B cell (primary cell): ENCODE results near the gene TUBB2A. TPM values are rescaled to one million over a fixed set of nuclear protein-coding genes. Genes with fewer than 3 reads are reported as not detected.
"Not testable (repeated sequence)": the region's sequence is repeated elsewhere in the genome, so short reads cannot be mapped to it uniquely, and the experiment has no call there.

Source experiments
- ATAC-seq: fragments of 200-7000 bp; cut with Tn5 transposase; one replicate; pipeline ENCODE4 v1.10.0; 2021; ENCODE audit warnings: low read depth, mild to moderate bottlenecking, moderate number of reproducible peaks, moderate library complexity
- CTCF ChIA-PET: fragments of 350-600 bp; sonication (Branson Sonifier 250); formaldehyde crosslinking; loops from one replicate; lab custom pipeline; 2021; ENCODE audit warnings: antibody characterized with exemption, inconsistent platforms; lab: Charles Lee
- POLR2A ChIA-PET: fragments of 350-600 bp; sonication (Branson Sonifier 250); formaldehyde crosslinking; loops from one replicate; lab custom pipeline; 2021; ENCODE audit warnings: antibody characterized with exemption; lab: Charles Lee
- DNase-seq: peaks from one replicate; pipeline ENCODE4 v3.0.0; 2013
- H2AFZ ChIP-seq: 2 replicates; pipeline ENCODE4 v1.6.1; 2012; ENCODE audit warnings: mild to moderate bottlenecking, low read depth, low read length; ENCODE audit not compliant: insufficient read depth, poor library complexity, severe bottlenecking
- H3K27ac ChIP-seq, 2 donors: 1 replicate in 1 of 2; 2 replicates in 1 of 2; pipeline ENCODE4 v1.5.1; 2012 to 2013; ENCODE audit warnings: low read length in 2 of 2, mild to moderate bottlenecking in 2 of 2, moderate library complexity in 1 of 2
- H3K27me3 ChIP-seq, 4 experiments: fragments of 200-600 bp in 1 of 4; sonication (generic) in 1 of 4; replicated peaks in 1 of 4; 1 replicate in 2 of 4; 2 replicates in 2 of 4; pipeline versions ENCODE4 v1.6.1 to v1.7.0; 2013 to 2016; ENCODE audit warnings: low read length in 3 of 4, mild to moderate bottlenecking in 2 of 4, mixed read lengths in 1 of 4, moderate library complexity in 1 of 4; ENCODE audit not compliant: insufficient read depth in 4 of 4, control insufficient read depth in 3 of 4; ENCODE audit errors: control extremely low read depth in 1 of 4
- H3K36me3 ChIP-seq, 2 experiments: replicated peaks in 1 of 2; 1 replicate in 1 of 2; 2 replicates in 1 of 2; pipeline versions ENCODE4 v1.6.1 to v1.7.1; 2013; ENCODE audit warnings: low read length in 1 of 2; ENCODE audit not compliant: insufficient read depth in 2 of 2, control insufficient read depth in 1 of 2; ENCODE audit errors: control extremely low read depth in 1 of 2, extremely low read depth in 1 of 2
- H3K4me1 ChIP-seq, 2 donors: fragments of 200-600 bp in 1 of 2; sonication (generic) in 1 of 2; 1 replicate in 1 of 2; 2 replicates in 1 of 2; pipeline versions ENCODE4 v1.5.1 to v1.6.1; 2013 to 2017; ENCODE audit warnings: low read length in 2 of 2; ENCODE audit not compliant: control insufficient read depth in 2 of 2, insufficient read depth in 2 of 2
- H3K4me2 ChIP-seq: replicated peaks from 2 replicates; pipeline ENCODE3; 2012; ENCODE audit warnings: mild to moderate bottlenecking, low read depth, low read length; ENCODE audit not compliant: poor library complexity, severe bottlenecking
- H3K4me3 ChIP-seq, 5 experiments: fragments of 200-600 bp in 1 of 5; sonication (generic) in 1 of 5; 1 replicate in 3 of 5; 2 replicates in 2 of 5; pipeline versions ENCODE4 v1.5.1 to v1.7.0; 2011 to 2016; ENCODE audit warnings: low read length in 4 of 5, mild to moderate bottlenecking in 4 of 5, low read depth in 2 of 5, control low read depth in 1 of 5, moderate library complexity in 1 of 5; ENCODE audit not compliant: insufficient read depth in 1 of 5; ENCODE audit errors: control extremely low read depth in 1 of 5, extremely low read depth in 1 of 5
- H3K79me2 ChIP-seq: fragments of 200-600 bp; sonication (generic); one replicate; pipeline ENCODE4 v1.6.0; 2016; ENCODE audit warnings: low read length; ENCODE audit not compliant: control insufficient read depth, insufficient read depth
- H3K9ac ChIP-seq: fragments of 200-600 bp; sonication (generic); 2 replicates; pipeline ENCODE4 v1.6.1; 2017; ENCODE audit warnings: mild to moderate bottlenecking, low read length, moderate library complexity
- H3K9me3 ChIP-seq, 3 donors: one replicate each; pipeline versions ENCODE4 v1.6.1 to v1.7.1; 2013; ENCODE audit warnings: low read length in 2 of 3; ENCODE audit not compliant: control insufficient read depth in 2 of 3, insufficient read depth in 1 of 3; ENCODE audit errors: control extremely low read depth in 1 of 3
- H4K20me1 ChIP-seq: 2 replicates; pipeline ENCODE4 v1.6.0; 2012; ENCODE audit warnings: mild to moderate bottlenecking, low read length; ENCODE audit not compliant: insufficient read depth, control insufficient read depth, poor library complexity, severe bottlenecking
- H3K27ac Mint-ChIP-seq: one replicate; pipeline ENCODE4 v1.8.0; 2021; ENCODE audit warnings: mixed read lengths
- H3K27me3 Mint-ChIP-seq: one replicate; pipeline ENCODE4 v1.8.0; 2021; ENCODE audit warnings: mixed read lengths
- H3K4me1 Mint-ChIP-seq: one replicate; pipeline ENCODE4 v1.8.0; 2021; ENCODE audit warnings: mixed read lengths
- H3K4me3 Mint-ChIP-seq: one replicate; pipeline ENCODE4 v1.8.0; 2021; ENCODE audit warnings: mixed read lengths
- H3K9me3 Mint-ChIP-seq: one replicate; pipeline ENCODE4 v1.8.0; 2022; ENCODE audit warnings: mixed read lengths; ENCODE audit not compliant: insufficient read depth
- CTCF ChIP-seq: fragments of 200-600 bp; IDR thresholded peaks from one replicate; pipeline ENCODE4 v1.8.0; 2022; ENCODE audit warnings: antibody characterized with exemption, mild to moderate bottlenecking
- EZH2 ChIP-seq: IDR thresholded peaks from 2 replicates; pipeline ENCODE4 v1.6.1; 2012; ENCODE audit warnings: borderline replicate concordance, low read depth, mild to moderate bottlenecking, moderate library complexity, low read length; ENCODE audit not compliant: insufficient read depth, poor library complexity, severe bottlenecking
- WGBS: methylation state at CpG from one replicate; pipeline ENCODE4 v1.1.5; 2013; ENCODE audit warnings: missing lambda C conversion rate; ENCODE audit not compliant: insufficient coverage; 5-methylcytosine and 5-hydroxymethylcytosine counted together
- intact Hi-C: fragments of 100-400 bp; cut with micrococcal nuclease; formaldehyde crosslinking; loops from one replicate; pipeline ENCODE4 v1.10.0; 2022
- polyA plus RNA-seq: library from polyadenylated mRNA; depleted of rRNA; stranded (reverse); fragments of >200 nt; gene quantifications from 2 replicates; pipeline ENCODE4 v1.2.3, GENCODE V29; 2012
- total RNA-seq, 2 donors: library from RNA; stranded (reverse); fragments of 120-200 nt in 1 of 2; gene quantifications; 1 replicate in 1 of 2; 2 replicates in 1 of 2; pipeline versions ENCODE4 v1.2.3 to v1.2.4, GENCODE V29; 2013 to 2022

Gene TUBB2A
- total and polyA plus RNA-seq, 2 donors (not counting 1 experiment from before 2014, with no cell fraction given) = 4.2 to 146 TPM

- no peaks in the 10 kb centered on the region for H3K27me3 Mint-ChIP-seq
- H3K36me3 ChIP-seq = peaks cover 3 to 18% of the 10 kb centered on the region in 2 experiments
- H3K4me1 ChIP-seq = peaks cover 10 to 11% of the 10 kb centered on the region in 2 donors
- no peak overlapping the region for H3K9ac ChIP-seq
- no peaks in the 10 kb centered on the region for H3K9me3 ChIP-seq
- TF ChIP-seq CTCF (no peak), EZH2 (no peak)
- H3K27ac Mint-ChIP-seq = no peak overlapping the region
- no peaks in the 10 kb centered on the region for H3K27me3 ChIP-seq
- H3K4me2 ChIP-seq = no peak overlapping the region
- no peak for ATAC-seq
- no peak overlapping the region for H2AFZ ChIP-seq
- no peak overlapping the region for H3K4me3 ChIP-seq
- no peak overlapping the region for H3K27ac ChIP-seq
- DNase-seq = no peak
- intact Hi-C loops = no loop called here
- CTCF ChIA-PET = interaction anchor here (1.0 to 1.2 kb wide), 2 partner anchors 24 to 91 kb away, joined by 3 to 4 read pairs; no protein-coding TSS in a partner anchor
- H3K4me3 Mint-ChIP-seq = no peak overlapping the region
- no peaks in the 10 kb centered on the region for H3K9me3 Mint-ChIP-seq
- no peaks in the 10 kb centered on the region for H4K20me1 ChIP-seq
- no peaks in the 10 kb centered on the region for H3K79me2 ChIP-seq
- POLR2A ChIA-PET = no interaction called here
- peaks cover 12% of the 10 kb centered on the region for H3K4me1 Mint-ChIP-seq
- WGBS = 100% methylated on average over 1 of the region's 1 CpG
Observed at GRCh38 chr6:3138341-3138740, 19.0 kb downstream of the TUBB2A start.

GRCh38 chr6:3137873-3138272 is 19.5 kb downstream of the TUBB2A start:
- H3K9ac ChIP-seq, H3K27me3 Mint-ChIP-seq, H3K4me3 Mint-ChIP-seq, H2AFZ ChIP-seq, H3K9me3 Mint-ChIP-seq, DNase-seq, H4K20me1 ChIP-seq, H3K4me2 ChIP-seq, ATAC-seq, H3K27ac Mint-ChIP-seq, H3K27ac ChIP-seq, H3K79me2 ChIP-seq, H3K4me3 ChIP-seq, H3K27me3 ChIP-seq, H3K9me3 ChIP-seq, POLR2A ChIA-PET, intact Hi-C loops: not testable (repeated sequence)
- Histone ChIP-seq H3K4me1 (peaks cover 10 to 11% of the 10 kb centered on the region in 2 donors), H3K36me3 (peaks cover 6 to 18% of the 10 kb centered on the region in 2 experiments)
- CTCF ChIA-PET = interaction anchor here (1.2 kb wide), 1 partner anchor 91 kb away, joined by 4 read pairs; no protein-coding TSS in a partner anchor
- peaks cover 12% of the 10 kb centered on the region for H3K4me1 Mint-ChIP-seq
- 100% methylated on average over 1 of the region's 6 CpGs for WGBS
